ENCODE results near the gene LKAAEAR1.
"Not testable (repeated sequence)": the region's sequence is repeated elsewhere in the genome, so short reads cannot be mapped to it uniquely, and the experiment has no call there.

Gene LKAAEAR1

GRCh38 chr20:64099086-64099786 is 15.0 kb upstream of the LKAAEAR1 start:
- no peak for DNase-seq (ENCODE audit: low read depth in 3 of 3)

GRCh38 chr20:64098471-64099013 is 14.3 kb upstream of the LKAAEAR1 start:
- DNase-seq (ENCODE audit: low read depth in 3 of 3) = no peak

GRCh38 chr20:64096535-64096934 is 12.3 kb upstream of the LKAAEAR1 start:
- DNase-seq (ENCODE audit: low read depth in 3 of 3) = no peak

GRCh38 chr20:64095927-64096326 is 11.7 kb upstream of the LKAAEAR1 start:
- DNase-seq (ENCODE audit: low read depth in 3 of 3) = no peak

- DNase-seq (ENCODE audit: low read depth in 3 of 3) = no peak
Observed at GRCh38 chr20:64095455-64095854, 11.3 kb upstream of the LKAAEAR1 start.

- no peak for DNase-seq (ENCODE audit: low read depth in 3 of 3)
Observed at GRCh38 chr20:64093013-64093503, 8.9 kb upstream of the LKAAEAR1 start.

GRCh38 chr20:64092258-64093012 is 8.2 kb upstream of the LKAAEAR1 start:
- no peak for DNase-seq (ENCODE audit: low read depth in 3 of 3)

GRCh38 chr20:64091770-64092169 is 7.6 kb upstream of the LKAAEAR1 start:
- DNase-seq (ENCODE audit: low read depth in 3 of 3) = no peak

GRCh38 chr20:64091340-64091739 is 7.1 kb upstream of the LKAAEAR1 start:
- DNase-seq (ENCODE audit: low read depth in 3 of 3) = no peak

- DNase-seq (ENCODE audit: low read depth in 3 of 3) = no peak
Observed at GRCh38 chr20:64090165-64090564, 6.0 kb upstream of the LKAAEAR1 start.

GRCh38 chr20:64088586-64088985 is 4.4 kb upstream of the LKAAEAR1 start:
- DNase-seq (ENCODE audit: low read depth in 3 of 3) = not testable (repeated sequence)

- DNase-seq (ENCODE audit: low read depth in 3 of 3) = not testable (repeated sequence)
Observed at GRCh38 chr20:64087226-64087825, 3.1 kb upstream of the LKAAEAR1 start.

GRCh38 chr20:64086801-64087200 is 2.6 kb upstream of the LKAAEAR1 start:
- no peak for DNase-seq (ENCODE audit: low read depth in 3 of 3)

- no peak for DNase-seq (ENCODE audit: low read depth in 3 of 3)
Observed at GRCh38 chr20:64084685-64085152, 521 bp upstream of the LKAAEAR1 start.

- DNase-seq (ENCODE audit: low read depth in 3 of 3) = peak in 1 of 3 experiments; percentile 44
Observed at GRCh38 chr20:64083378-64083803, 807 bp downstream of the LKAAEAR1 start.

GRCh38 chr20:64082820-64083377 is 1.3 kb downstream of the LKAAEAR1 start:
- DNase-seq (ENCODE audit: low read depth in 3 of 3) = no peak

GRCh38 chr20:64082126-64082731 is 2.0 kb downstream of the LKAAEAR1 start:
- no peak for DNase-seq (ENCODE audit: low read depth in 3 of 3)

GRCh38 chr20:64081624-64081964 is 2.6 kb downstream of the LKAAEAR1 start:
- no peak for DNase-seq (ENCODE audit: low read depth in 3 of 3)

- DNase-seq (ENCODE audit: low read depth in 3 of 3) = no peak
Observed at GRCh38 chr20:64080813-64081623, 3.2 kb downstream of the LKAAEAR1 start.

GRCh38 chr20:64080013-64080812 is 4.0 kb downstream of the LKAAEAR1 start, which contains the start of gene OPRL1:
OPRL1 (plus strand) TSS chr20:64080082; CDS start chr20:64092721, 12,639 bp downstream.
- peak in 2 of 3 experiments; percentile 29 to 31 for DNase-seq (ENCODE audit: low read depth in 3 of 3)
